Memory B cell (primary cell): ENCODE data around the gene MYH7.

Experiments used
- ATAC-seq: fragments of 150-1000 bp; cut with Tn5 transposase; 2 replicates; pipeline ENCODE4 v1.10.0; 2021; ENCODE audit warnings: low read depth, mild to moderate bottlenecking, moderate library complexity
- DNase-seq, 2 donors: peaks; one replicate each; pipeline ENCODE4 v3.0.0; 2022; ENCODE audit warnings: low spot score in 2 of 2
- H3K27ac Mint-ChIP-seq: one replicate; pipeline ENCODE4 v1.8.0; 2022; ENCODE audit warnings: mild to moderate bottlenecking, moderate library complexity, mixed read lengths
- H3K27me3 Mint-ChIP-seq: one replicate; pipeline ENCODE4 v1.8.0; 2022; ENCODE audit warnings: mixed read lengths
- H3K36me3 Mint-ChIP-seq: one replicate; pipeline ENCODE4 v1.8.0; 2022; ENCODE audit warnings: mild to moderate bottlenecking, mixed read lengths
- H3K4me1 Mint-ChIP-seq: one replicate; pipeline ENCODE4 v1.8.0; 2022; ENCODE audit warnings: mixed read lengths
- H3K4me3 Mint-ChIP-seq: one replicate; pipeline ENCODE4 v1.8.0; 2022; ENCODE audit warnings: mild to moderate bottlenecking, moderate library complexity, mixed read lengths
- H3K9me3 Mint-ChIP-seq: one replicate; pipeline ENCODE4 v1.8.0; 2022; ENCODE audit warnings: mixed read lengths

The MYH7 gene

GRCh38 chr14:23411563-23412525 is 23.6 kb downstream of the MYH7 start:
- peaks cover 32% of the 10 kb centered on the region for H3K27me3 Mint-ChIP-seq
- H3K36me3 Mint-ChIP-seq: no peaks in the 10 kb centered on the region
- ATAC-seq: no peak

GRCh38 chr14:23409966-23410635 is 25.4 kb downstream of the MYH7 start:
- Mint-ChIP-seq H3K27ac (no peak overlapping the region), H3K27me3 (peaks cover 36% of the 10 kb centered on the region), H3K36me3 (no peaks in the 10 kb centered on the region), H3K4me3 (no peak overlapping the region), H3K9me3 (no peaks in the 10 kb centered on the region), H3K4me1 (peaks cover 15% of the 10 kb centered on the region)
- ATAC-seq (no peak), DNase-seq (no peak)

More at GRCh38 chr14:23411563-23412525, 23.6 kb downstream of the MYH7 start:
- no peak for DNase-seq
- H3K9me3 Mint-ChIP-seq: no peaks in the 10 kb centered on the region
- no peak overlapping the region for H3K27ac Mint-ChIP-seq
- H3K4me3 Mint-ChIP-seq: no peak overlapping the region
- peaks cover 5% of the 10 kb centered on the region for H3K4me1 Mint-ChIP-seq

GRCh38 chr14:23409475-23409874 is 26.0 kb downstream of the MYH7 start:
- no peaks in the 10 kb centered on the region for H3K36me3 Mint-ChIP-seq
- DNase-seq (no peak), ATAC-seq (no peak)
- H3K27ac Mint-ChIP-seq: no peak overlapping the region
- no peaks in the 10 kb centered on the region for H3K9me3 Mint-ChIP-seq
- H3K4me1 Mint-ChIP-seq: peaks cover 15% of the 10 kb centered on the region
- H3K4me3 Mint-ChIP-seq: no peak overlapping the region
- peaks cover 40% of the 10 kb centered on the region for H3K27me3 Mint-ChIP-seq

DNA sequence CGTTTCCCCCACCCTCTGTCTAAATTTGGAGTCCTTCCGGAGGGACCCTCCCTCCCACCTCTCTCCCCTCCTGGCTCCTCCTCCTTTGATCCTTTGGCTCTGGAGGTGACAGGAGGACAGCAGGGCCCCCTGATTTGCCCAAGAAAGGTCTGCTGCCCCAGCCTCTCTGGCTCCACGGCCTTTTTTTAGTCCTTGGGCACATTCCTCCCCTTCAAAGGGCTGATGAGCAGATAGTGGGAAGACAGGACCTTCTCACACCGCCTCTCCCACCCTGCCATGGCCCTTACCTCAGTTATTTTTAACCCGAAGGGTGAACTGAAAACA is 27.2 kb downstream of the MYH7 start:
- no peaks in the 10 kb centered on the region for H3K36me3 Mint-ChIP-seq
- H3K27ac Mint-ChIP-seq: no peak overlapping the region
- no peak overlapping the region for H3K4me3 Mint-ChIP-seq
- H3K27me3 Mint-ChIP-seq: peaks cover 42% of the 10 kb centered on the region
- peaks cover 15% of the 10 kb centered on the region for H3K4me1 Mint-ChIP-seq
- H3K9me3 Mint-ChIP-seq: no peaks in the 10 kb centered on the region
- no peak for ATAC-seq
- no peak for DNase-seq

DNA sequence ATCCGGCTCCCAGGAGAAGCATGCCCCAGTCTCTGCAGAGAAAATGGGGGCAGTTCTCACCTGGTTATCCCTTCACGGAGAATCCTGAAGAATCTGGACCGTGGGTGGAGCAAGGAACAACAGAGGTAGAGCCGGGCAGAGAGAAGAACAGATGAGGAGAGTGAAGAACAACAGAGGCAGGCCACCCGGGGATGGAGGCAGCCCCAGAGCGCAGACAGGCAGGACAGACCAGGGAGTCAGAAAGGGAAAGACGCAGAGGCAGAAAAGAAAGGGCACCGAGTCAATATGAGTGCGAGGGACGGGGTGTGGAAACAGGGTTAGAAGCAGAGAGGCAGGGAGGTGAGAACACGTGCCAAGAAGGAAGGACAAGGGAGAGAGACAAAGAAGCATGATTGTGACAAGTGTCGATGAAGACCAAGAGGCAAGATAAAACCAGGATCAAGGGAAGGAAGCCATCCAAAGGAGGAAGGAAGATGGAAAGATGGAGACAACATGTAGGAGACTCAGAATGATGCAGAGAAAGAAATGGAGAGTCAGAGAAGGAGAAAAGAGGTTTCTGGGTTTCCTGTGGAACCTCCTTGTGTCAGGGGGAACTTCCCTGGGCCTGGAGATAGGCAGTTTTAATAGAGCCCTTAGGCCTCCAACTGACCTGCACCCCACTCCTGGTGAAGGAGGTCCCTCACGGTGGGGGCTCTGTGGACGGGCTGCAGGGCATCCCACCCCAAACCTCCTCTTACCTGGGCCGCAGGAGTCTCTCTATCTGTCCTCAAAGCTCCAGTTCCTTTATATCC is 27.7 kb downstream of the MYH7 start, which contains the start of gene MYH6:
Gene MYH6 (minus strand): TSS at position 758 of the 791 bp plus-strand sequence. CDS start 1,050 bp downstream, outside the sequence.
- no peaks in the 10 kb centered on the region for H3K36me3 Mint-ChIP-seq
- H3K9me3 Mint-ChIP-seq: no peaks in the 10 kb centered on the region
- H3K27ac Mint-ChIP-seq: no peak within 1 kb of the TSS
- no peak for ATAC-seq
- H3K27me3 Mint-ChIP-seq: peaks cover 48% of the 10 kb centered on the region
- no peak within 1 kb of the TSS for H3K4me3 Mint-ChIP-seq
- H3K4me1 Mint-ChIP-seq: peaks cover 19% of the 10 kb centered on the region
- no peak for DNase-seq

DNA sequence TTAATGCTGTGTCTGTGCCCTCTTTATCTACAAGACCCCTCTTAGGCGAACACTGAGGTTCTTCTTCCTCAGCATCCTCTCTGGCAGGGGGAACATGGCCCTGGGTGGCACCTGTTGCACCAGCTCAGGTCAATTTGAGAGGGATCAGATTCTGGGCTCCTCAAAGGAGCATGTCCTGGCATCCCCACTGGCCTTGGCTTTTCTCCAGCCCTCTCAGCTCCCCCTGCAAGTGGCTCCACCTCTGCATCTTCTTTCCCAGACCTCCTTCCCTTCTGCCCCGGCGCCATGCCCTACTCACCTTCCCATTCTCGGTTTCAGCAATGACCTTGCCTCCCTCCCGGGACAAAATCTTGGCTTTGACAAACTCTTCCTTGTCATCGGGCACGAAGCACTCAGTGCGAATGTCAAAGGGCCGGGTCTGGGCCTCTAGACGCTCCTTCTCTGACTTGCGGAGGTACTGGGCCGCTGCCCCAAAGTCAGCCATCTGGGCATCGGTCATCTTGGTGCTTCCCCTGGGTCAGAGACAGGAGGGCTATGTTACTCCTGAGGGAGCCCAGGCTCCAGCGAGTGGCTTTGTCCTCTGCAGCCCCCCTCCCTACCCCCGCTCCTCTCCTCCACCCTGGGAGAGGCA is 28.6 kb downstream of the MYH7 start:
- Mint-ChIP-seq H3K36me3 (no peaks in the 10 kb centered on the region), H3K4me1 (peaks cover 19% of the 10 kb centered on the region), H3K27me3 (peaks cover 50% of the 10 kb centered on the region), H3K27ac (no peak overlapping the region), H3K4me3 (no peak overlapping the region), H3K9me3 (no peaks in the 10 kb centered on the region)
- no peak for ATAC-seq
- DNase-seq: no peak

DNA sequence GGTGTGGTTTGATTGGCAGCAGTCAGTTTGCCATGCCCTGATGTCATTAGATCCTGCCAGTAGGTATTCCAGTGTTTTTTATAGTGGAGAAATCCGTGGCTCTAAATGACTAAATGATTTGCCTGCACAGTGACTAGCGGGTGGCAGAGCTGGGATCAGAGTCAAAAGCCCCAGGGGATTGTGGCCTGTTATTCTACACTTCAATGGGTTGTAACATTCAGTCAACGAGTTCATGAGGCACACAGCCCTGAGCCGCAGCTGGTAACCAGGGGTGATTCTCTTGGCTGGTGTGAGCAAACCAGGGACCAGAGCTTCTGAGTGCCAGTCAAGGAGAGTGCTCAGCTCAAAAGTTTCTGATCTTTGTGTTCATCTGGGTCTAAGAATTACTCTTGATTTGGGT is 29.2 kb downstream of the MYH7 start:
- Mint-ChIP-seq H3K4me3 (no peak overlapping the region), H3K27me3 (peaks cover 50% of the 10 kb centered on the region), H3K4me1 (peaks cover 19% of the 10 kb centered on the region), H3K36me3 (no peaks in the 10 kb centered on the region), H3K27ac (no peak overlapping the region), H3K9me3 (no peaks in the 10 kb centered on the region)
- DNase-seq: no peak
- peak; percentile 89 for ATAC-seq

GRCh38 chr14:23405516-23406025 is 29.9 kb downstream of the MYH7 start:
- Mint-ChIP-seq H3K4me3 (no peak overlapping the region), H3K36me3 (no peaks in the 10 kb centered on the region), H3K27ac (no peak overlapping the region), H3K27me3 (peaks cover 46% of the 10 kb centered on the region), H3K9me3 (no peaks in the 10 kb centered on the region), H3K4me1 (peaks cover 19% of the 10 kb centered on the region)
- no peak for ATAC-seq
- DNase-seq: no peak

- no peaks in the 10 kb centered on the region for H3K36me3 Mint-ChIP-seq
- H3K4me3 Mint-ChIP-seq: no peak overlapping the region
- H3K9me3 Mint-ChIP-seq: no peaks in the 10 kb centered on the region
- H3K27me3 Mint-ChIP-seq: peaks cover 42% of the 10 kb centered on the region
- peaks cover 19% of the 10 kb centered on the region for H3K4me1 Mint-ChIP-seq
- DNase-seq (no peak), ATAC-seq (no peak)
- H3K27ac Mint-ChIP-seq: no peak overlapping the region
Observed at GRCh38 chr14:23405096-23405495, 30.4 kb downstream of the MYH7 start.

DNA sequence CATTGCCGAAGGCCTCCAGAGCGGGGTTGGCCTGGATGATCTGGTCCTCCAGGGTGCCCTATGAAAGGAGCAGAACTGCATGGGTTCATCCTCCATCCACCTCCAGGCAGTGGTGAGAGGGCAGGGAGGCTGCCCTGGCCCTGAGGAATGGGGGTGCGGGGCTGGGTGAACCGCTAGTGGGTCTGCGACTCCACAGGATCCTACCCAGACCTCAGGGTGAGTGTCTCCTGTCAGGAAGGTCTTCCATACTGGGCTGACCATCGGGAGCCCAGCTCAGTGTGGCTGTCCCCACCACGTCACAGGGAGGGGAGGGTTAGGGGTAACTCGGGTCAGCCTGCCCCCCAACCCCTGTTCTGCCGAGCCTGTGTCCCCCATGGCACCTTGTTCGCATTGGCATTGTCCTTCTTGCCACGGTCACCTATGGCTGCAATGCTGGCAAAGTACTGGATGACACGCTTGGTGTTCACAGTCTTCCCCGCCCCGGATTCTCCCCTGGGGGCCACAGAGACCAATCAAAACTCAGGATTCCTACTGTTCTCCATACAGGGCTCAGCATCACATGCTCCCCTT is 31.0 kb downstream of the MYH7 start:
- Mint-ChIP-seq H3K4me1 (peaks cover 19% of the 10 kb centered on the region), H3K9me3 (no peaks in the 10 kb centered on the region), H3K36me3 (no peaks in the 10 kb centered on the region), H3K27me3 (peaks cover 42% of the 10 kb centered on the region), H3K4me3 (no peak overlapping the region), H3K27ac (no peak overlapping the region)
- DNase-seq (no peak), ATAC-seq (no peak)

DNA sequence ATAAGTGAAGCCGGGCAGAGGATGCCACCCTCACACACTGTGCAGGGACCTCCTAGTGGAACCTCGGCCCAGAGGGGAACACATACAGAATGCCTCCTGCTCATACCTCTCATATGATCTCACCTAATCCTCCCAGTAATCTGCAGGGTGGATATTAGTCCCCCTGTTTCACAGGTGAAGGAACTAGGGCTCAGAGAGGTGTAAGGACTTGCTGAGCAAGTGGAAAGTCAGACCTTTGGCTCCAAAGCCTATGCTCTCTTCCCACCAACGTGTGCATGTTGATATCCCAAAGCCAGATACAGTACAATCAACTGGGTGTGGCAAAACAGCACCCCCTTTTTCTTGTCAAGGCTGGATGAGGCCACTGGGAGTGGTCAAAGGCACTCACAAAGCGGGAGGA is 31.6 kb downstream of the MYH7 start:
- no peak for DNase-seq
- Mint-ChIP-seq H3K36me3 (no peaks in the 10 kb centered on the region), H3K4me3 (no peak overlapping the region), H3K9me3 (no peaks in the 10 kb centered on the region), H3K4me1 (peaks cover 19% of the 10 kb centered on the region), H3K27ac (no peak overlapping the region), H3K27me3 (peaks cover 39% of the 10 kb centered on the region)
- ATAC-seq: no peak

DNA sequence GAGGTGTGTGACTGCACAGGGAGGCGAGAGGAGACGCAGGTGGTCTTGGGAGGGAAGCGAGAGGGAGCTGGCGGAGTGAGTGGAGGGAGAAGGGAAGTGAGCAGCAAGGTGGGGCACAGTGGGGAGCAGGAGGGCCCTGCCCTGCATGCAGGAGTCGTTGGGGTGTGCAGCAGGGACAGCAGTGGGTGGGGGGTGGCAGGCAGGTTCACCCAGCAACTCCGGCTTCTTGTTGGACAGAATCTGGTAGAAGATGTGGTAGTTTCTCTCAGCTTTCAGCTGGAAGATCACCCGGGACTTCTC is 32.4 kb downstream of the MYH7 start:
- Mint-ChIP-seq H3K27ac (no peak overlapping the region), H3K36me3 (no peaks in the 10 kb centered on the region), H3K4me3 (no peak overlapping the region), H3K27me3 (peaks cover 36% of the 10 kb centered on the region), H3K4me1 (peaks cover 19% of the 10 kb centered on the region), H3K9me3 (no peaks in the 10 kb centered on the region)
- DNase-seq (no peak), ATAC-seq (no peak)

- no peak for DNase-seq
- H3K4me3 Mint-ChIP-seq: no peak overlapping the region
- no peaks in the 10 kb centered on the region for H3K9me3 Mint-ChIP-seq
- peaks cover 16% of the 10 kb centered on the region for H3K4me1 Mint-ChIP-seq
- no peak overlapping the region for H3K27ac Mint-ChIP-seq
- ATAC-seq: no peak
- H3K27me3 Mint-ChIP-seq: peaks cover 33% of the 10 kb centered on the region
- H3K36me3 Mint-ChIP-seq: no peaks in the 10 kb centered on the region
Observed at GRCh38 chr14:23402296-23403138, 32.9 kb downstream of the MYH7 start.
